ENCODE results near the gene OPCML.

OPCML gene

DNA sequence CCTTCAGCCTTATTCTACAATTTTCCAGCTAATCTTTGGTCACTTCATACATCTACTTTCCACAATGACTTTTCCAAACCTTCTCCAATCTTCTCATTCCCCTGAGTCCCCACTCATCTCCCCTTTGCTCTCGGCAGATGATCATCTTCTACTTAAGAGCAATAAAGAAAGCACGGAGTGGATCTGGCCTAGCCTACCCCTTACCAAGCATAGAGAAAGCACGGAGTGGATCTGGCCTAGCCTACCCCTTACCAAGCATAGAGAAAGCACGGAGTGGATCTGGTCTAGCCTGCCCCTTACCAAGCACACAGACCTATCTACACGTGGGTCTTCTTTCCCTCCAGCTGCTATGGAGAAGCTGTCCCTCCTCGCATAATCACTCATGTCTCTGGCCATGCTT lies 558.6 kb downstream of the OPCML start (continued):
- TF ChIP-seq, protein P1, sequence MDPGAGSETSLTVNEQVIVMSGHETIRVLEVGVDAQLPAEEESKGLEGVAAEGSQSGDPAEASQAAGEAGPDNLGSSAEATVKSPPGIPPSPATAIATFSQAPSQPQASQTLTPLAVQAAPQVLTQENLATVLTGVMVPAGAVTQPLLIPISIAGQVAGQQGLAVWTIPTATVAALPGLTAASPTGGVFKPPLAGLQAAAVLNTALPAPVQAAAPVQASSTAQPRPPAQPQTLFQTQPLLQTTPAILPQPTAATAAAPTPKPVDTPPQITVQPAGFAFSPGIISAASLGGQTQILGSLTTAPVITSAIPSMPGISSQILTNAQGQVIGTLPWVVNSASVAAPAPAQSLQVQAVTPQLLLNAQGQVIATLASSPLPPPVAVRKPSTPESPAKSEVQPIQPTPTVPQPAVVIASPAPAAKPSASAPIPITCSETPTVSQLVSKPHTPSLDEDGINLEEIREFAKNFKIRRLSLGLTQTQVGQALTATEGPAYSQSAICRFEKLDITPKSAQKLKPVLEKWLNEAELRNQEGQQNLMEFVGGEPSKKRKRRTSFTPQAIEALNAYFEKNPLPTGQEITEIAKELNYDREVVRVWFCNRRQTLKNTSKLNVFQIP (CRISPR knock-in tag; IDR thresholded peaks at IDR 0.05; ENCODE audit: borderline replicate concordance, low read depth), result no peak

DNA sequence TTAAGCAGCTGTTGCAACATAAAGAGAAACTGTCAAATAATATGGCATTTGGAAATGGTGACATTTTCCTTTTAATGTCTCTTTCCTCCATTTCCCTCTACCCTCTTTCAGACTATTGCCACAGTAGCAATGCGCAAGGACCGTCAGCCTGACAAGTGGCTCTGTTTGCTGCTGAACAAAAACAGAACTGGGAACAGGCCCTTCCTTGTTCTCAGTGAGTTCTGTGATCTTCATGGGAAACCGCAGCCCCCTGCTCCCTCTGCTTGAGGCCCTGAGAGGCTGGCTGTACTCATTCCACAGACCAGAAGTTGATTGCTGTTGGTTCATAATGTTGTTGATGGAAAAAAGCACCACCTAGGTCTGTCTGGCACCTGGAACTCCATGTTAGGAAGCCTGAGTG lies 559.7 kb downstream of the OPCML start:
- no peak for TF ChIP-seq PPARA (CRISPR knock-in tag; IDR thresholded peaks at IDR 0.05; ENCODE audit: borderline replicate concordance)
- no peak for TF ChIP-seq ZNF565 (CRISPR knock-in tag; conservative IDR thresholded peaks at IDR 0.05; ENCODE audit: low read depth)
- TF ChIP-seq ZC3H10 (CRISPR knock-in tag; IDR thresholded peaks at IDR 0.05), result no peak
- no peak for TF ChIP-seq ZFP30 (CRISPR knock-in tag; IDR thresholded peaks at IDR 0.05)
- TF ChIP-seq SNAI2 (CRISPR knock-in tag; IDR thresholded peaks at IDR 0.05), result no peak
- TF ChIP-seq ISL1 (CRISPR knock-in tag; IDR thresholded peaks at IDR 0.05), result no peak
- TF ChIP-seq, protein P2, sequence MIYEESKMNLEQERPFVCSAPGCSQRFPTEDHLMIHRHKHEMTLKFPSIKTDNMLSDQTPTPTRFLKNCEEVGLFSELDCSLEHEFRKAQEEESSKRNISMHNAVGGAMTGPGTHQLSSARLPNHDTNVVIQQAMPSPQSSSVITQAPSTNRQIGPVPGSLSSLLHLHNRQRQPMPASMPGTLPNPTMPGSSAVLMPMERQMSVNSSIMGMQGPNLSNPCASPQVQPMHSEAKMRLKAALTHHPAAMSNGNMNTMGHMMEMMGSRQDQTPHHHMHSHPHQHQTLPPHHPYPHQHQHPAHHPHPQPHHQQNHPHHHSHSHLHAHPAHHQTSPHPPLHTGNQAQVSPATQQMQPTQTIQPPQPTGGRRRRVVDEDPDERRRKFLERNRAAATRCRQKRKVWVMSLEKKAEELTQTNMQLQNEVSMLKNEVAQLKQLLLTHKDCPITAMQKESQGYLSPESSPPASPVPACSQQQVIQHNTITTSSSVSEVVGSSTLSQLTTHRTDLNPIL (CRISPR knock-in tag; IDR thresholded peaks at IDR 0.05; ENCODE audit: low read depth), result no peak
- no peak for TF ChIP-seq OSR1 (CRISPR knock-in tag; IDR thresholded peaks at IDR 0.05)
- TF ChIP-seq BACH2 (CRISPR knock-in tag; IDR thresholded peaks at IDR 0.05; ENCODE audit: borderline replicate concordance), result no peak
- TF ChIP-seq ARNTL (CRISPR knock-in tag; IDR thresholded peaks at IDR 0.05; ENCODE audit: borderline replicate concordance, low read depth), result no peak
- TF ChIP-seq ZNF8 (CRISPR knock-in tag; IDR thresholded peaks at IDR 0.05), result no peak
- TF ChIP-seq, protein P3, sequence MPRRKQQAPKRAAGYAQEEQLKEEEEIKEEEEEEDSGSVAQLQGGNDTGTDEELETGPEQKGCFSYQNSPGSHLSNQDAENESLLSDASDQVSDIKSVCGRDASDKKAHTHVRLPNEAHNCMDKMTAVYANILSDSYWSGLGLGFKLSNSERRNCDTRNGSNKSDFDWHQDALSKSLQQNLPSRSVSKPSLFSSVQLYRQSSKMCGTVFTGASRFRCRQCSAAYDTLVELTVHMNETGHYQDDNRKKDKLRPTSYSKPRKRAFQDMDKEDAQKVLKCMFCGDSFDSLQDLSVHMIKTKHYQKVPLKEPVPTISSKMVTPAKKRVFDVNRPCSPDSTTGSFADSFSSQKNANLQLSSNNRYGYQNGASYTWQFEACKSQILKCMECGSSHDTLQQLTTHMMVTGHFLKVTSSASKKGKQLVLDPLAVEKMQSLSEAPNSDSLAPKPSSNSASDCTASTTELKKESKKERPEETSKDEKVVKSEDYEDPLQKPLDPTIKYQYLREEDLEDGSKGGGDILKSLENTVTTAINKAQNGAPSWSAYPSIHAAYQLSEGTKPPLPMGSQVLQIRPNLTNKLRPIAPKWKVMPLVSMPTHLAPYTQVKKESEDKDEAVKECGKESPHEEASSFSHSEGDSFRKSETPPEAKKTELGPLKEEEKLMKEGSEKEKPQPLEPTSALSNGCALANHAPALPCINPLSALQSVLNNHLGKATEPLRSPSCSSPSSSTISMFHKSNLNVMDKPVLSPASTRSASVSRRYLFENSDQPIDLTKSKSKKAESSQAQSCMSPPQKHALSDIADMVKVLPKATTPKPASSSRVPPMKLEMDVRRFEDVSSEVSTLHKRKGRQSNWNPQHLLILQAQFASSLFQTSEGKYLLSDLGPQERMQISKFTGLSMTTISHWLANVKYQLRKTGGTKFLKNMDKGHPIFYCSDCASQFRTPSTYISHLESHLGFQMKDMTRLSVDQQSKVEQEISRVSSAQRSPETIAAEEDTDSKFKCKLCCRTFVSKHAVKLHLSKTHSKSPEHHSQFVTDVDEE (CRISPR knock-in tag; IDR thresholded peaks at IDR 0.05), result no peak
- TF ChIP-seq GLIS3 (CRISPR knock-in tag; IDR thresholded peaks at IDR 0.05), result no peak
- TF ChIP-seq ZFP3 (CRISPR knock-in tag; IDR thresholded peaks at IDR 0.05), result no peak
- ATAC-seq, result no peak

DNA sequence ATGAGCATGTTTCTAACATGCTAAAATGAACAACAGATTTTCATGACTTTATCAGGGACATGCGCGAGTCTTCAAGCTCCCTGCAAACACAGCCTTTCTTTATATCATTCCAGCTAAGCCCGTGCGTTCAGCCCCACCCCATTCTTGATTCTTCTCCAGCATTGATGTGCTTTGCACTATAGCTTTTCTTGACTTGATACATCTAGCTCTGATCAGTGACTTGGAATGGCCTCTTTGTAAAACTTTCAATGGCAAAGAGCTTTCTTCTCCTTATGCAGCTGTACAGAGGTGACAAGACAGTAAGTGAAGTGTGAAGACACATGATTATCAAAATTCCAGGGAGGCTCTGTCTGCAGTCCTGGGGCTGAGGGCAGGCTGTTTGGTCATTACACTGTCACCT lies 561.0 kb downstream of the OPCML start:
- TF ChIP-seq, protein P4, sequence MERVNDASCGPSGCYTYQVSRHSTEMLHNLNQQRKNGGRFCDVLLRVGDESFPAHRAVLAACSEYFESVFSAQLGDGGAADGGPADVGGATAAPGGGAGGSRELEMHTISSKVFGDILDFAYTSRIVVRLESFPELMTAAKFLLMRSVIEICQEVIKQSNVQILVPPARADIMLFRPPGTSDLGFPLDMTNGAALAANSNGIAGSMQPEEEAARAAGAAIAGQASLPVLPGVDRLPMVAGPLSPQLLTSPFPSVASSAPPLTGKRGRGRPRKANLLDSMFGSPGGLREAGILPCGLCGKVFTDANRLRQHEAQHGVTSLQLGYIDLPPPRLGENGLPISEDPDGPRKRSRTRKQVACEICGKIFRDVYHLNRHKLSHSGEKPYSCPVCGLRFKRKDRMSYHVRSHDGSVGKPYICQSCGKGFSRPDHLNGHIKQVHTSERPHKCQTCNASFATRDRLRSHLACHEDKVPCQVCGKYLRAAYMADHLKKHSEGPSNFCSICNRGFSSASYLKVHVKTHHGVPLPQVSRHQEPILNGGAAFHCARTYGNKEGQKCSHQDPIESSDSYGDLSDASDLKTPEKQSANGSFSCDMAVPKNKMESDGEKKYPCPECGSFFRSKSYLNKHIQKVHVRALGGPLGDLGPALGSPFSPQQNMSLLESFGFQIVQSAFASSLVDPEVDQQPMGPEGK (CRISPR knock-in tag; IDR thresholded peaks at IDR 0.05; ENCODE audit: borderline replicate concordance), result no peak
- TF ChIP-seq TOX (CRISPR knock-in tag; IDR thresholded peaks at IDR 0.05; ENCODE audit: borderline replicate concordance) (no peak), ISL1 (CRISPR knock-in tag; IDR thresholded peaks at IDR 0.05) (no peak), RARB (CRISPR knock-in tag; IDR thresholded peaks at IDR 0.05) (no peak), BACH2 (CRISPR knock-in tag; IDR thresholded peaks at IDR 0.05; ENCODE audit: borderline replicate concordance) (no peak), ZFP3 (CRISPR knock-in tag; IDR thresholded peaks at IDR 0.05) (no peak), ZC3H10 (CRISPR knock-in tag; IDR thresholded peaks at IDR 0.05) (no peak), ZNF565 (CRISPR knock-in tag; conservative IDR thresholded peaks at IDR 0.05; ENCODE audit: low read depth) (no peak)
- ATAC-seq, result no peak

DNA sequence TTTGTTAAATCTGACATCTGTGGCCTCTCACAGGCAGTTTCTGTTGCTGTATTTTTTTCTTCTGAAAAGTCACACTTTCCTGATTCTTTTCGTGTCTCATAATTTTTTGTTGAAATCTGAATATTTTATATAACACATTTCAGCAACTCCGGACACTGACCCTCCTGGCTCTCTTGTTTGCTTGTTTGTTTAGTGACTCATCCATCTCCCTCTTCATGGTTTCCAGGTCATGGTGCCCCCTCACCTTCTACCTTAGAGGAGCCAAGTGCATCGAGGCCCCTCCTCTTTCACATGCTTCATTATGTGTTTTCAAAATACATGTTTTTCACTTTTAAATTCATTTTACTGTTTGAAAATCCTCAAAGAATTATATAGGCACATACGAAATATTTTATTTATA lies 562.4 kb downstream of the OPCML start:
- ATAC-seq, result no peak
- TF ChIP-seq CSDC2 (CRISPR knock-in tag; IDR thresholded peaks at IDR 0.05) (no peak), TOX (CRISPR knock-in tag; IDR thresholded peaks at IDR 0.05; ENCODE audit: borderline replicate concordance) (no peak), TCF4 (CRISPR knock-in tag; IDR thresholded peaks at IDR 0.05; ENCODE audit: borderline replicate concordance) (no peak), ARNTL (CRISPR knock-in tag; IDR thresholded peaks at IDR 0.05; ENCODE audit: borderline replicate concordance, low read depth) (no peak), ISL1 (CRISPR knock-in tag; IDR thresholded peaks at IDR 0.05) (no peak), PPARA (CRISPR knock-in tag; IDR thresholded peaks at IDR 0.05; ENCODE audit: borderline replicate concordance) (no peak), BACH2 (CRISPR knock-in tag; IDR thresholded peaks at IDR 0.05; ENCODE audit: borderline replicate concordance) (no peak), ZC3H10 (CRISPR knock-in tag; IDR thresholded peaks at IDR 0.05) (no peak), GLIS3 (CRISPR knock-in tag; IDR thresholded peaks at IDR 0.05) (no peak), RARB (CRISPR knock-in tag; IDR thresholded peaks at IDR 0.05) (no peak), OSR1 (CRISPR knock-in tag; IDR thresholded peaks at IDR 0.05) (no peak), ZNF70 (CRISPR knock-in tag; IDR thresholded peaks at IDR 0.05) (no peak), ZFP3 (CRISPR knock-in tag; IDR thresholded peaks at IDR 0.05) (no peak), ZNF565 (CRISPR knock-in tag; conservative IDR thresholded peaks at IDR 0.05; ENCODE audit: low read depth) (no peak), SNAI2 (CRISPR knock-in tag; IDR thresholded peaks at IDR 0.05) (no peak)
- TF ChIP-seq, protein P3 (CRISPR knock-in tag; IDR thresholded peaks at IDR 0.05), result no peak
- TF ChIP-seq, protein P4 (CRISPR knock-in tag; IDR thresholded peaks at IDR 0.05; ENCODE audit: borderline replicate concordance), result no peak

All from SK-N-SH treated with all-trans-retinoic acid at 6 μM for 48 hours (cell line).